HAP-1 (cell line): ENCODE data around the gene SATB2.
A peak's percentile ranks its signal among the peaks of the same experiment; 100 is the strongest.

Source experiments
- DNase-seq, 2 experiments: peaks; one replicate each; pipeline ENCODE4 v3.0.0-alpha.2; 2016 to 2020; ENCODE audit warnings: low spot score in 2 of 2
- H3K27me3 ChIP-seq: fragments of 250-450 bp; sonication (Bioruptor Pico); 2 replicates; pipeline ENCODE4 v1.5.1; 2020; ENCODE audit warnings: low read depth, mild to moderate bottlenecking, moderate library complexity
- H3K36me3 ChIP-seq: fragments of 250-450 bp; sonication (Bioruptor Pico); replicated peaks from 2 replicates; pipeline ENCODE4 v1.5.1; 2020; ENCODE audit warnings: mild to moderate bottlenecking
- H3K4me1 ChIP-seq: fragments of 250-450 bp; sonication (Bioruptor Pico); 2 replicates; pipeline ENCODE4 v1.5.1; 2020; ENCODE audit warnings: mild to moderate bottlenecking
- H3K4me3 ChIP-seq: fragments of 250-450 bp; sonication (Bioruptor Pico); 2 replicates; pipeline ENCODE4 v1.5.1; 2020; ENCODE audit warnings: mild to moderate bottlenecking, moderate library complexity
- H3K9me3 ChIP-seq: fragments of 250-450 bp; sonication (Bioruptor Pico); 2 replicates; pipeline ENCODE4 v1.5.1; 2020; ENCODE audit warnings: mild to moderate bottlenecking, moderate library complexity
- in situ Hi-C: fragments of 300-500 bp; cut with MboI; formaldehyde crosslinking; loops from 3 replicates; pipeline ENCODE4 v1.14.3; 2020; ENCODE audit warnings: low sequenced_read_pairs, inconsistent platforms, mixed read lengths

The SATB2 gene

GRCh38 chr2:199335502-199335901, 122.2 kb downstream of the SATB2 start:
- DNase-seq = no peak
- Histone ChIP-seq H3K9me3 (no peaks in the 10 kb centered on the region), H3K4me1 (peaks cover 4% of the 10 kb centered on the region; the same call in 1 of the 2 replicates), H3K4me3 (no peak overlapping the region), H3K27me3 (no peaks in the 10 kb centered on the region), H3K36me3 (no peaks in the 10 kb centered on the region)
- in situ Hi-C loops = no loop called here

- no peaks in the 10 kb centered on the region; the same call in 1 of the 2 replicates for H3K36me3 ChIP-seq
- H3K27me3 ChIP-seq = no peaks in the 10 kb centered on the region
- no peak overlapping the region for H3K4me3 ChIP-seq
- H3K9me3 ChIP-seq = no peaks in the 10 kb centered on the region
- DNase-seq = no peak
- no peaks in the 10 kb centered on the region; the same call in 1 of the 2 replicates for H3K4me1 ChIP-seq
- in situ Hi-C loops = no loop called here
These were observed 128.3 kb downstream of the SATB2 start for GRCh38 chr2:199329466-199329865.

- H3K27me3 ChIP-seq = no peaks in the 10 kb centered on the region
- no peaks in the 10 kb centered on the region; the same call in 1 of the 2 replicates for H3K4me1 ChIP-seq
- in situ Hi-C loops = no loop called here
- H3K4me3 ChIP-seq = no peak overlapping the region
- no peaks in the 10 kb centered on the region; the same call in 1 of the 2 replicates for H3K36me3 ChIP-seq
- no peaks in the 10 kb centered on the region for H3K9me3 ChIP-seq
- no peak for DNase-seq
These were observed 128.7 kb downstream of the SATB2 start for GRCh38 chr2:199329031-199329430.

- no peaks in the 10 kb centered on the region for H3K27me3 ChIP-seq
- no peaks in the 10 kb centered on the region for H3K9me3 ChIP-seq
- in situ Hi-C loops = no loop called here
- H3K4me3 ChIP-seq = no peak overlapping the region
- no peaks in the 10 kb centered on the region; the same call in 1 of the 2 replicates for H3K4me1 ChIP-seq
- no peaks in the 10 kb centered on the region; the same call in none of the 2 replicates for H3K36me3 ChIP-seq
- DNase-seq = no peak
These were observed 131.9 kb downstream of the SATB2 start for GRCh38 chr2:199325881-199326280.

- Histone ChIP-seq H3K4me1 (no peaks in the 10 kb centered on the region), H3K4me3 (no peak overlapping the region), H3K36me3 (no peaks in the 10 kb centered on the region; the same call in none of the 2 replicates), H3K9me3 (no peaks in the 10 kb centered on the region), H3K27me3 (no peaks in the 10 kb centered on the region)
- DNase-seq = no peak
- in situ Hi-C loops = no loop called here
These were observed 135.6 kb downstream of the SATB2 start for GRCh38 chr2:199322151-199322550.

GRCh38 chr2:199317646-199318045, 140.1 kb downstream of the SATB2 start:
- DNase-seq = no peak
- Histone ChIP-seq H3K4me3 (no peak overlapping the region), H3K4me1 (no peaks in the 10 kb centered on the region), H3K36me3 (no peaks in the 10 kb centered on the region; the same call in none of the 2 replicates), H3K9me3 (no peaks in the 10 kb centered on the region), H3K27me3 (no peaks in the 10 kb centered on the region)
- in situ Hi-C loops = no loop called here

- Histone ChIP-seq H3K36me3 (no peaks in the 10 kb centered on the region; the same call in none of the 2 replicates), H3K4me3 (no peak overlapping the region), H3K27me3 (no peaks in the 10 kb centered on the region), H3K4me1 (no peaks in the 10 kb centered on the region), H3K9me3 (no peaks in the 10 kb centered on the region)
- in situ Hi-C loops = no loop called here
- no peak for DNase-seq
These were observed 140.9 kb downstream of the SATB2 start for GRCh38 chr2:199316851-199317250.

GRCh38 chr2:199315299-199316179, 142.2 kb downstream of the SATB2 start:
- Histone ChIP-seq H3K27me3 (no peaks in the 10 kb centered on the region), H3K9me3 (no peaks in the 10 kb centered on the region), H3K4me3 (no peak overlapping the region), H3K4me1 (no peaks in the 10 kb centered on the region), H3K36me3 (no peaks in the 10 kb centered on the region; the same call in none of the 2 replicates)
- DNase-seq = peak in 1 of 2 experiments; percentile 42
- in situ Hi-C loops = no loop called here

- H3K36me3 ChIP-seq = no peaks in the 10 kb centered on the region; the same call in 1 of the 2 replicates
- no peaks in the 10 kb centered on the region for H3K9me3 ChIP-seq
- no peak overlapping the region for H3K4me3 ChIP-seq
- no peaks in the 10 kb centered on the region for H3K27me3 ChIP-seq
- no peaks in the 10 kb centered on the region for H3K4me1 ChIP-seq
- no peak for DNase-seq
- in situ Hi-C loops = no loop called here
These were observed 144.8 kb downstream of the SATB2 start for GRCh38 chr2:199312931-199313330.

- H3K4me1 ChIP-seq = no peaks in the 10 kb centered on the region
- DNase-seq = no peak
- no peaks in the 10 kb centered on the region for H3K36me3 ChIP-seq
- H3K9me3 ChIP-seq = no peaks in the 10 kb centered on the region
- H3K27me3 ChIP-seq = no peaks in the 10 kb centered on the region
- no peak overlapping the region for H3K4me3 ChIP-seq
- in situ Hi-C loops = no loop called here
These were observed 146.8 kb downstream of the SATB2 start for GRCh38 chr2:199310771-199311585.

- peak in 1 of 2 experiments; percentile 18 for DNase-seq
- Histone ChIP-seq H3K36me3 (no peaks in the 10 kb centered on the region), H3K4me3 (no peak overlapping the region), H3K27me3 (no peaks in the 10 kb centered on the region), H3K4me1 (no peaks in the 10 kb centered on the region), H3K9me3 (no peaks in the 10 kb centered on the region)
- in situ Hi-C loops = no loop called here
These were observed 147.8 kb downstream of the SATB2 start for GRCh38 chr2:199309973-199310372.

- DNase-seq = no peak
These were observed 148.3 kb downstream of the SATB2 start for GRCh38 chr2:199309411-199309810.

GRCh38 chr2:199308567-199308966, 149.2 kb downstream of the SATB2 start:
- in situ Hi-C loops = no loop called here
- H3K4me1 ChIP-seq = no peaks in the 10 kb centered on the region
- DNase-seq = no peak
- no peaks in the 10 kb centered on the region for H3K9me3 ChIP-seq
- no peak overlapping the region for H3K4me3 ChIP-seq
- no peaks in the 10 kb centered on the region; the same call in 1 of the 2 replicates for H3K36me3 ChIP-seq
- H3K27me3 ChIP-seq = no peaks in the 10 kb centered on the region

More at GRCh38 chr2:199309411-199309810, 148.3 kb downstream of the SATB2 start:
- Histone ChIP-seq H3K27me3 (no peaks in the 10 kb centered on the region), H3K9me3 (no peaks in the 10 kb centered on the region), H3K36me3 (no peaks in the 10 kb centered on the region), H3K4me3 (no peak overlapping the region), H3K4me1 (no peaks in the 10 kb centered on the region)
- in situ Hi-C loops = no loop called here

- in situ Hi-C loops = no loop called here
- Histone ChIP-seq H3K27me3 (no peaks in the 10 kb centered on the region), H3K4me3 (no peak overlapping the region), H3K4me1 (no peaks in the 10 kb centered on the region), H3K9me3 (no peaks in the 10 kb centered on the region), H3K36me3 (no peaks in the 10 kb centered on the region; the same call in 1 of the 2 replicates)
- DNase-seq = no peak
These were observed 150.3 kb downstream of the SATB2 start for GRCh38 chr2:199307461-199307860.
